Upper lobe of left lung (tissue), 4 donors: Measurements from ENCODE around the gene CLNK.

Experiments used
- EP300 ChIP-seq, 4 donors: sonication (generic); formaldehyde crosslinking; IDR thresholded peaks; one replicate each; pipeline ENCODE4 v1.5.1; 2017; ENCODE audit warnings: antibody characterized with exemption in 4 of 4, control low read depth in 2 of 4
- POLR2A ChIP-seq, 4 donors: fragments of 450-650 bp; IDR thresholded peaks; one replicate each; pipeline ENCODE4 v1.5.1; 2016 to 2017; ENCODE audit warnings: antibody characterized with exemption in 4 of 4, mild to moderate bottlenecking in 2 of 4
- POLR2AphosphoS5 ChIP-seq, 2 donors: sonication (generic); formaldehyde crosslinking; IDR thresholded peaks; one replicate each; pipeline ENCODE4 v1.5.1; 2017; ENCODE audit warnings: antibody characterized with exemption in 2 of 2
- TF ChIP-seq, protein P1 (sequence below), 6 experiments: fragments of 450-650 bp in 4 of 6; fragments of 200-600 bp in 2 of 6; sonication (generic) in 2 of 6; IDR thresholded peaks; one replicate each; pipeline ENCODE4 v1.5.1; 2016 to 2019; ENCODE audit warnings: antibody characterized with exemption in 6 of 6

DNA sequence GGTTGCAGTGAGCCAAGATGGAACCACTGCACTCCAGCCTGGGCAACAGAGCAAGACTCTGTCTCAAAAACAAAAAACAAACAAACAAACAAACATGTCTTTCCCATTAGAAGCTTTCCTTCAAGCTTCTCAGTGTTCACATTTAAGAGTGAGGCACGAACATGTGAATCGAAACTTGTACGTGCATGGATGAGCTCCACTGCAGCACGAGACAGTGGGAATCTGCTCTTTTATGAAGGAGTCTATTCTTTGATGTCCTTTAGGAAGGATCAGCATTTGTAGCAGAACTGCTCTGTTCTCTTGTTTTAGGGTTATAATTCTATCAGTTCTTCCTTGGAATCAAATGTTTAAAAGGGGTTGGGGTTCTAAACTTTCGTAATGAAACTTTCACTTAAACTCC, 204.0 kb downstream of the CLNK start:
- no peak for TF ChIP-seq POLR2A (IDR thresholded peaks at IDR 0.05)
- TF ChIP-seq, protein P1, sequence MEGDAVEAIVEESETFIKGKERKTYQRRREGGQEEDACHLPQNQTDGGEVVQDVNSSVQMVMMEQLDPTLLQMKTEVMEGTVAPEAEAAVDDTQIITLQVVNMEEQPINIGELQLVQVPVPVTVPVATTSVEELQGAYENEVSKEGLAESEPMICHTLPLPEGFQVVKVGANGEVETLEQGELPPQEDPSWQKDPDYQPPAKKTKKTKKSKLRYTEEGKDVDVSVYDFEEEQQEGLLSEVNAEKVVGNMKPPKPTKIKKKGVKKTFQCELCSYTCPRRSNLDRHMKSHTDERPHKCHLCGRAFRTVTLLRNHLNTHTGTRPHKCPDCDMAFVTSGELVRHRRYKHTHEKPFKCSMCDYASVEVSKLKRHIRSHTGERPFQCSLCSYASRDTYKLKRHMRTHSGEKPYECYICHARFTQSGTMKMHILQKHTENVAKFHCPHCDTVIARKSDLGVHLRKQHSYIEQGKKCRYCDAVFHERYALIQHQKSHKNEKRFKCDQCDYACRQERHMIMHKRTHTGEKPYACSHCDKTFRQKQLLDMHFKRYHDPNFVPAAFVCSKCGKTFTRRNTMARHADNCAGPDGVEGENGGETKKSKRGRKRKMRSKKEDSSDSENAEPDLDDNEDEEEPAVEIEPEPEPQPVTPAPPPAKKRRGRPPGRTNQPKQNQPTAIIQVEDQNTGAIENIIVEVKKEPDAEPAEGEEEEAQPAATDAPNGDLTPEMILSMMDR (IDR thresholded peaks at IDR 0.05), result no peak
- TF ChIP-seq POLR2AphosphoS5 (IDR thresholded peaks at IDR 0.05), result no peak
- no peak for TF ChIP-seq EP300 (IDR thresholded peaks at IDR 0.05)
